A549 (cell line): ENCODE data around the gene GRM2.

Source experiments
- BHLHE40 ChIP-seq: IDR thresholded peaks from 2 replicates; pipeline ENCODE4 v1.6.1; 2012; ENCODE audit warnings: low read depth, low read length, inconsistent platforms
- CEBPB ChIP-seq, 2 experiments: fragments of >200 bp in 1 of 2; sonication (Bioruptor Twin) in 1 of 2; formaldehyde crosslinking in 1 of 2; IDR thresholded peaks; 2 replicates each; pipeline ENCODE4 v1.6.1; 2012 to 2016
- CTCF ChIP-seq: fragments of >200 bp; sonication (Bioruptor Twin); formaldehyde crosslinking; IDR thresholded peaks from 3 replicates; pipeline ENCODE4 v1.5.1; 2016
- EP300 ChIP-seq, 2 experiments: fragments of >200 bp; sonication (Bioruptor Twin); formaldehyde crosslinking; IDR thresholded peaks; 2 replicates in 1 of 2; 3 replicates in 1 of 2; pipeline ENCODE4 v1.6.1; 2016 to 2017
- MAX ChIP-seq: IDR thresholded peaks from 2 replicates; pipeline ENCODE4 v1.6.1; 2012
- POLR2A ChIP-seq: IDR thresholded peaks from 2 replicates; pipeline ENCODE4 v1.6.1; 2012; ENCODE audit warnings: mild to moderate bottlenecking, low read length

GRCh38 chr3:51696954-51697353 lies 9.9 kb upstream of the GRM2 start:
- TF ChIP-seq CEBPB (IDR thresholded peaks at IDR 0.05) (no peak), CTCF (no peak), MAX (no peak), POLR2A (no peak), BHLHE40 (no peak), EP300 (IDR thresholded peaks at IDR 0.05) (no peak)
